Measurements from ENCODE around the gene RFX2.
"Not testable (repeated sequence)": the region's sequence is repeated elsewhere in the genome, so short reads cannot be mapped to it uniquely, and the experiment has no call there.

Gene RFX2

DNA sequence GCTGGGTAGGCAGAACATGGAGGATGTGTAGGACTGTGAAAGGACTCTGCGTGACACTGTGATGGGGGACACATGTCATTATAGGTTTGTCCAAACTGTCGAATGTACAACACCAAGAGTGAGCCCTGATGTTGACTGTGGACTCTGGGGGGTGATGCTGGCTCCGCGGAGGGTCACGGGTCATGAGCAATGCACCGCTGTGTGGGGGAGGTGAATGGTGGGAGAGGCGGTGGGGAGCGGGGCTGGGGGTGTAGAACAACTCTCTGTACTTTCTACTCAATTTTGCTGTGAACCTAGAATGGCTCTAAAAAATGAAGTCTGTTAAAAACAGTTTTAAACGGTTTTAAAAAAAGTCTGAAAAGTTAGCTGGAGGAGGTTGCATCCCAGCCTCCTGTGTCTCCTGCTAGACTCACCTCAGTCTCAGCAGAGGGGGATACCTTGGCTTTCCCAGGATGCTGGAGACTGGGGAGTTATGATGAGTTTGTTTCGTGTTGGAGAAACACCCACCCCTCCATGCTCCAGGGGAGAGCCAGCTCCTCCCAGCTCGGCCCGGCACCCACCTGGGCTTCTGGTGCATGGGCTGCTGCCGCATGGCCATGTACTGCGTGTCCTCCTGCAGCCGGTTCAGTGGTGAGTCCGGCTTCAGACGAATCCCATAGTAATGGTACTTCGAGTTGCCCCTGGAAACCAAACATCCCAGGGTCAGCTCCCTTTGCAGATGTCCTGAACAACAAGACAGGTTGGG, 97.7 kb downstream of the RFX2 start:
- no peak for DNase-seq (ENCODE audit: low read depth)

GRCh38 chr19:6011794-6012193, 98.5 kb downstream of the RFX2 start:
- peak; percentile 19 for DNase-seq (ENCODE audit: low read depth)

DNA sequence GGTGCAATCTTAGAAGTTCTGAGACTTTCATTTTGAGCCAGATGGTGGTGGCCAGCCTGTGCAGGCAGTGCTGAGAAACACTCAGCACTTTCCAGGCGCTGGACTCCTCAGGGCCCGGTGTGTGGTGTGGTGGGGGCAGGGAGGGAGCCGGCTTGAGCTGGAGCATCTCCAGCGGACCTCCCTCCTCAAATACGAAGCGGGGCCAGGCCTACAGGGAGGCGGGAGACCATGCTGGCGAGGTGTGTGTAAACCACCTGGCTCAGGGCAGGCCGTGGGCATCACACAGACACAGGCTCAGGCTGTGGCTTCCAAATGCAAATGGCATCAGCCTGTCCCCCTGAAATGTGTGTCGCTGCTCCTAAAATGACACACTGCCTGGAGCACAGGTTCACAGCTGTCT, 99.1 kb downstream of the RFX2 start:
- DNase-seq (ENCODE audit: low read depth): no peak

DNA sequence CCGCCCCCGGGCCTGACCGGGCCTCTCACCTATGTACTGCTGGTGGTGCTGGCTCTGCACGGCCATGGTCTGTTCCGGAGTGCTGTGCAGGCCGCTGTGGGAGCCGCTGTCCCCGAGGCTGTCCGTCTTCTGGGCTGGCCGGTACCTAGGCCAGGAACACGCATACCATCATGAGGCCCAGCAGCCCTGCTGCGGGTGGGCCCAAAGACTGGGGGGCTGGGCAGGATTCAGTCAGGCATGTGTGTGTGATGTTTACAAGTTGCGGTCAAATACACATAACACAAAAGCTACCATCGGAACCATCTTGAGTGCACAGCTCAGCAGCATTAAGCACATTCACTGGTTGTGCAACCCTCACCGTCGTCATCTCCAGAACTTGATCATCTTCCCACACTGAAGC, 100.2 kb downstream of the RFX2 start:
- no peak for DNase-seq (ENCODE audit: low read depth)

- no peak for DNase-seq (ENCODE audit: low read depth)
Observed at GRCh38 chr19:6007866-6008265, 102.4 kb downstream of the RFX2 start.

DNA sequence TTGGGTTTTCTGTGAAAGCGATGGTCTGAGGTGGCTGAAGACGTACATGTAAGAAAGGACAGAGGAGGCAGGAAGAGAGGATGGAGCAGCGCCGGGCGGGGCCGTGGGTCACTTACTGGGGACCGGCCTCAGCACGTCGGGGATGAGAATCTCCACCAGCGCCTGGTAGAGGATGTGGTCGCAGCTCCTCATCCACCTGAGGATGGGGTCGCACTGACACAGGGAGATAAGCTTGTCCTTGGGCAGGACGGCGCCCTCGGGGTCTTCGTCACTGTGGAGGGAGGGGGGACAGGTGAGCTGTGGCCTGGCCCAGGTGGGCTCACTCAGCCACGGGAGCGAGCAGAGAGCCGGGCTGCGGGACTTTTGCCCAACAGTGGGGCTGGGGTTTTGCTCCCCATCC, 103.4 kb downstream of the RFX2 start:
- no peak for DNase-seq (ENCODE audit: low read depth)

DNA sequence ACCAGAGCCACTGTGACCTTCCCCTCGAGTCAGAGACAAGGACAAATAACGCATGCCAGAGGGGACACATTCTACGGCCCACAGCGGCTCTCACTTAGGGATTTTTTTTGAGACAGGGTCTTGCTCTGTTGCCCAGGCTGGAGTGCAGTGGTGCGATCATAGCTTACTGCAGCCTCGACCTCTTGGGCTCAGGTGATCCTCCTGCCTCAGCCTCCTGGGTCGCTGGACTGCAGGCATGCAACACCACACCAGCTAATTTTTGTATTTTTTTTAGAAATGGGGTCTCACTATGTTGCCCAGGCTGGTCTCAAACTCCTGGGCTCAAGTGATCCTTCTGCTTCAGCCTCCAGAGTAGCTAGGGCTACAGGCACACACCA, 104.2 kb downstream of the RFX2 start:
- not testable (repeated sequence) for DNase-seq (ENCODE audit: low read depth)

DNA sequence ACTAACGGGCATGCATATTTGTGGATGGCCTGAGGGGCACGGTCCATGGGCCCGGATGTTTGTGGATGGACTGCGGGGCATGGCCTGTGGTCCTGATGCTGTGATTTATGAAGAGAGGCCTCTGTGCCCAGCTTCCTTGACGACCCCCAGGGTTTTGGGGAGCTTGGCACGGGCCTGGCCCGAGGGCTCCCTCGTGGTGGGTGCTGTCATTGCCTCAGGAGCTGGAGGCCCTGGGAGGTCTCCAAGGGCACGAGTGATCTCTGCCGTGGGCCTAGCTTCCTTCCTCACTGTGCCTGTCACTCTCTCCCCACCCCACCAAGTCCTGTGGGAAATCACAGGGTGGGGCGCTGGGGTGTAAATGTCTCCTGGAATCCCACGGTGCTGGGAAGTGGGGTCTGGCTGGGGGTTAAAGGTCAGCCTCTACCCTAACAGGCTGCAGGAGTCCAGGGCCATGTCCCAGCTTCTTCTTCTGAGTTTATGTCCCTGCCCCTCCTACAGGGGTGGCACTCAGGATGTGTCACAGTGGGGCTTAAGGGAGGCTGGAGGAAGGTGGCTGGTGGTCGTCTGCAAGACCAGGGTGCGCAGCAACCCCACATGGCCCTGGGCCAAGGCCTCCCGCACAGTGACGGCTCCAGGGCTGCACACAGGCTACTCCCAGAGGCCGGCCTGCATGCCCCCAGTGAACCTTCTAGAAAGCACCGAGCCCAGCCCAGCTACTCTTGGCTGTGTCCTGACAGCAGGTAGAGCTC, 104.8 kb downstream of the RFX2 start:
- DNase-seq (ENCODE audit: low read depth): no peak

DNA sequence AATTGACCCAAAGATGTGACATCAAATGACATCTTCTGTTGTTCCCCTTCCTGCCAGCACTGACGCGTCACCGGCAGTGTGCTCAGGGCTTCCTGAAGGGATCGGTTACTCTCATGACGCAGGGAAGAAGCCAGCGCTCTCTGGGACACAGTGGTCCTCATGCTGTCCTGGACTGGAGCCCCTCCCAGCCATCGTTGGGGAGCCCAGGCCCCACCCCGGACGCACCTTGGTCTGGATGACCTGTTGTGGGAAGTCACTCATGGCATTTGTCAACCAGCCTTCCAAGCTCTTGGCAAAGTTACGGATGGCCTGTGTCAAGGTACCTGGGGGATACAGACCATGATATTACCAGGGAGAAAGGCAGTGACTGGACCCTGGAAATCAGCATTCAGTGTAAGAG, 106.3 kb downstream of the RFX2 start:
- no peak for DNase-seq (ENCODE audit: low read depth)

DNA sequence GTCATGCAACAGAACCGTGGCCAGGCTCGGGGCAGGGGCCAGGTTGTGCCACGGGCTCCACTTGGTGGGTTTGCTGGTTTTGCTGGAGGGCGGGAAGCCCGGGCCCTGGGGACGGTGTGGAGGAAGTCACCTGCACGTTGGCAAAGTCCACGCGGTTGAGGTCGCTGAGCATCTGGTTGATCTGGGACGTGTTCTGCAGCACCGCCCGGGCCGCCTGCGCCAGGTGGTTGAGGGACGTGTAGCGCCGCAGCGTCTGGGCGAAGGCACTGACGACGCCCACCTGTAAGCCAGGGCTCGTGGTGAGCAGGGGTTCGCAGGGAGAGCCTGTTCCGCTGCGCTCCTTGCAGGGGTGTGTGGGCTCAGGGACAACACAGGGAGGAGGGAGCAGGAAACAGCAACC, 107.7 kb downstream of the RFX2 start:
- DNase-seq (ENCODE audit: low read depth): no peak

GRCh38 chr19:6000228-6000847, 110.0 kb downstream of the RFX2 start:
- no peak for DNase-seq (ENCODE audit: low read depth)

- no peak for DNase-seq (ENCODE audit: low read depth)
Observed at GRCh38 chr19:5999693-6000092, 110.6 kb downstream of the RFX2 start.

DNA sequence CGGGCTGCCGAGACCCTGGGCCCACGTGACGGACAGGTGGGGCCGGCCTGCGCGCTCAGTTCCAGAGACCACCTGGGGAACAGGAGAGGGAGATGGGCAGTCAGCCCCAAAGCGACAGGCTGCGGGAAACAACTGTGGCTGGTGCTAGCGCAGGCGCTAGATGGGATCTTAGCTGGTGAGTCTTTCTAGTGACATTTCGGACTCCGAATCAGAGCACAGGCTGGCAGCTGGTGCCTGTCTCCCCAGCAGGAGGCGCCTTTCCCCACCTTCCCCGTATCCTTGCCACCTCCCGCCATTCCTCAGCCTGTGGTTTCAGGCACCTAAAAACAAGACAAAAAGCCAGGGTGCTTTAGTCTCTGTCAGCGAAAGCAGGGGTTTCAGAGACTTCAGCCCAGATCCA, 112.9 kb downstream of the RFX2 start:
- no peak for DNase-seq (ENCODE audit: low read depth)

DNA sequence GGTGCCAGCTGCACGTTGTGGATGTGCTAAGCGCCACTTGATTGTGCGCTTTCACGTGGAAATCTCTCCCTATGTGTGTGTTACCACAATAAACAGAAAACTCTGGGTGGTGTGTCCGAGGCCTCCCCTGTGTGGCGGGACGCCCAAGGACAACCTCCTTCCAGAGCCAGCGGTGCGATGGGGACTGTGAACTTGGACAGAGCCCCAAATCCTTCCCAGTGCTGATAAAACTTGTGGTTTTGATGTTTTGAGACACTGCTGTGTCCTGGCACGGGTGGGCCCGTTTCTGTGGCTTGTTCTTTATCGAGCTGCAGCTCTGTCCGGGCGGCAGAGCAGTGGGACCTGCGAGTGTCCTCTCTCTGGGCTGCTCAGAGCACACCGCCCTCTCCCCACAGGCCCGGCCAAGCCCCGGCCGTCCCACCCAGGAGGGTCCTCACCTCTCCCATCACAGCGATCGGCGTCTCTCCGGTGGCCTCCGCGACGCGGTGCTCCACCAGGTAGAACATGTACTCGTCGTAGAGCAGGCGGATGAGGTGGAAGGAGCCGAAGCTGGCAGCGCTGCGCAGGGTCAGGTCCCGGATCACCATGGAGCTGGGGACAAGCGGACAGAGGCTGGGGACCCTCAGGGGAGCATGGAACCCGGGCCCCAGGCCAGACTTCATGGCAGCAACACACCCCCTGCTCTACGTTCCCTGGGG, 113.5 kb downstream of the RFX2 start:
- DNase-seq (ENCODE audit: low read depth): no peak

DNA sequence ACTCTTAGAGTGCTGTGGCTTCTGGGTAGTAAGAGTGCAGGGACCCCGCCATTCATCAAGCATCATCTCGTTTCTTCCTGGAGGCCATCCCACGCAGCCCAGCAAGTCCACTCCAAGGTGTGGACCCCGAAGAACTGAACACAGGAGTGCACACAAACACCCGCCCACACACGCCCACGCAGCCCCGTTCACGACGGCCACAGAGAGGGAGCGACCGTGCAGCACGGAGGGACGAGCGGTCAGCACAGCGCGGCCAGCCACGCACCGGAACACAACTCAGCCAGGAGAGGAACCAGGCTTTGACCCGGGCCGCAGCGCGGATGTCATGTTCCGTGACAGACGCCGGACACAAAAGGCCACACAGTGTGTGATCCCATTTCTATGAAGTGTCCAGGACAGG, 114.2 kb downstream of the RFX2 start:
- no peak for DNase-seq (ENCODE audit: low read depth)

DNA sequence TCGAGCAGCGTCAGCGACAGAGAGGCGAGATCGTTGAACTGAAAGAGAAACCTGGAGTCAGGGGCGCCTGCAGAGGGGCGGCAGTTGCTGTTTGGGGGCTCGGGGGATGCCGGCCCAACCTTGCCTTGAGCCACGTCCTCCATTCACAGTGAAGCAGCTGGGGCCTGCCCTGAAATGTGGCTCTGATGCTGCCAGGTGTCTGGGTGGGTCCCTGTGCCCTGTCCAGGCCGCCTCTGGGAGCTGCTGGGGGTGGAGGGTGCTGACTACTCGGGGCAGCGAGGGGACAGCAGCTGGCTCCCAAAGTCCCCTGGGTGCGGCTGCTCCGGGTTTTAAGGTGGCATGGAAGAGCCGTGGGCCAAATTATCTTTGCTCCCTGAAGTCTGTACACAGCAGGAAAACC, 114.7 kb downstream of the RFX2 start:
- DNase-seq (ENCODE audit: low read depth): no peak

DNA sequence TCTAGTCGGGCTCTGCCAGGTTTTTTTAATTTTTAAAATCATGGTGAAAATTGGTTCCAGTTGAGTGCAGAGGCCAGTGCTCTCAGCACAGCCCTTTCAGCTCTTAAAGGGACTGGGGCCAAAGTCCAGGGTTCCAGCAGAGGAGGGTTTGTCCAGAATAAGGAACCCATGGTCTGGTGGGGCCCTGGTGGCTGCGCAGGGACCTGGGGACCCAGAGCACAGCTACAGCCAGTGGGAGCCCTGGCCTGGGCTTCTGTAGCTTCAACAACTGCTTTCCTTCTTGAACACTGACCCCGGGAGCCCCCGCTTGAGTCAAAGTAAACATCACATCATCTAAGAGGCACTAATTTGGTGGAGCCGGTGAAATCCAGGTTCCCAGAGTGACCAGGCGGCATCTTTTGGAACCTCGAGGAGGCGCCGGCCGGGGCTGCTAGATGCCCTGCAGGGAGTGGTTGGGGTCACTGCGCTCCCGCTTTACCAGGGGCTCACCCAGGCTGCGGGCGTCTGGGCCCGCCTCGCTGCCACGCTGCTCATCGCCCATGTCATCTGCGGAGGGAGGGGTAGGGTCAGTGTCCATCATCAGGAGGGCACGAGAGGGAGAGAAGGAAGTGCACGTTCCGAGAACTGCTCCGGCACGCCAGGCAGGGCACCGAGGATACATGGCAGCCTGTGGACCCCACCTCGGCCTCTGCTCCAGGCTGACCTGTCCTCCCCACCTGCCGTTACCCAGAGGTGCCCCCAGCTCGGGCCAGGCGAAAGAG, 115.7 kb downstream of the RFX2 start:
- DNase-seq (ENCODE audit: low read depth): no peak

GRCh38 chr19:5993648-5994358, 116.5 kb downstream of the RFX2 start:
- DNase-seq (ENCODE audit: low read depth): peak; percentile 29

- no peak for DNase-seq (ENCODE audit: low read depth)
Observed at GRCh38 chr19:5993201-5993600, 117.1 kb downstream of the RFX2 start.

- no peak for DNase-seq (ENCODE audit: low read depth)
Observed at GRCh38 chr19:5992756-5993155, 117.5 kb downstream of the RFX2 start.

GRCh38 chr19:5991244-5991838, 119.0 kb downstream of the RFX2 start:
- no peak for DNase-seq (ENCODE audit: low read depth)
